MM.1S (cell line): ENCODE results near the gene FAM110D.
A peak's percentile ranks its signal among the peaks of the same experiment; 100 is the strongest.

Source experiments
- DNase-seq: peaks from one replicate; pipeline ENCODE4 v3.0.0-alpha.2; 2015
- H2AFZ ChIP-seq: fragments of 300-600 bp; sonication (generic); 2 replicates; pipeline ENCODE4 v1.6.0; 2016; ENCODE audit warnings: antibody characterized with exemption, low read length
- H3F3A ChIP-seq: fragments of 300-600 bp; sonication (generic); 2 replicates; pipeline ENCODE4 v1.6.1; 2016; ENCODE audit warnings: mild to moderate bottlenecking, antibody characterized with exemption, low read length, moderate library complexity, mixed read lengths; ENCODE audit not compliant: insufficient read depth
- H3K27ac ChIP-seq: fragments of 300-600 bp; sonication (generic); 2 replicates; pipeline ENCODE4 v1.5.1; 2016; ENCODE audit warnings: mild to moderate bottlenecking, low read length
- H3K27me3 ChIP-seq: fragments of 300-600 bp; sonication (generic); replicated peaks from 2 replicates; pipeline ENCODE4 v1.6.0; 2016; ENCODE audit warnings: low read length; ENCODE audit not compliant: insufficient read depth
- H3K36me3 ChIP-seq: fragments of 300-600 bp; sonication (generic); replicated peaks from 2 replicates; pipeline ENCODE4 v1.6.1; 2016; ENCODE audit warnings: mild to moderate bottlenecking, low read length, mixed read lengths; ENCODE audit not compliant: insufficient read depth
- H3K4me1 ChIP-seq: fragments of 300-600 bp; sonication (generic); 2 replicates; pipeline ENCODE4 v1.6.1; 2016; ENCODE audit warnings: low read length, mixed read lengths
- H3K4me2 ChIP-seq: fragments of 300-600 bp; sonication (generic); 2 replicates; pipeline ENCODE4 v1.6.0; 2016; ENCODE audit warnings: low read depth, low read length
- H3K4me3 ChIP-seq: fragments of 300-600 bp; sonication (generic); 2 replicates; pipeline ENCODE4 v1.5.1; 2016; ENCODE audit warnings: low read length, mixed read lengths
- H3K79me2 ChIP-seq: fragments of 300-600 bp; sonication (generic); 2 replicates; pipeline ENCODE4 v1.6.1; 2016; ENCODE audit warnings: mixed run types, low read length, mixed read lengths
- H3K9ac ChIP-seq: fragments of 300-600 bp; sonication (generic); 2 replicates; pipeline ENCODE4 v1.6.1; 2016; ENCODE audit warnings: low read length, mixed read lengths
- H3K9me2 ChIP-seq: fragments of 300-600 bp; sonication (generic); replicated peaks from 2 replicates; pipeline ENCODE4 v1.6.1; 2016; ENCODE audit warnings: mild to moderate bottlenecking, low read length, mixed read lengths; ENCODE audit not compliant: insufficient read depth
- H3K9me3 ChIP-seq: fragments of 300-600 bp; sonication (generic); replicated peaks from 2 replicates; pipeline ENCODE4 v1.6.1; 2016; ENCODE audit warnings: mild to moderate bottlenecking, low read length, mixed read lengths; ENCODE audit not compliant: insufficient read depth
- H4K20me1 ChIP-seq: fragments of 300-600 bp; sonication (generic); 2 replicates; pipeline ENCODE4 v1.6.1; 2016; ENCODE audit warnings: mild to moderate bottlenecking, low read length, moderate library complexity, mixed read lengths; ENCODE audit not compliant: insufficient read depth
- EZH2 ChIP-seq: fragments of 300-600 bp; sonication (generic); optimal IDR thresholded peaks from 2 replicates; pipeline ENCODE3; 2017; ENCODE audit warnings: low read depth, mild to moderate bottlenecking, antibody characterized with exemption, low read length, mixed read lengths
- EZH2phosphoT487 ChIP-seq: fragments of 300-600 bp; sonication (generic); IDR thresholded peaks from 2 replicates; pipeline ENCODE4 v1.6.1; 2018; ENCODE audit warnings: antibody characterized with exemption, low read length
- TF ChIP-seq, protein P1 (sequence below): fragments of 300-600 bp; sonication (generic); IDR thresholded peaks from 2 replicates; pipeline ENCODE4 v1.5.1; 2016; ENCODE audit warnings: antibody characterized with exemption, low read length, mixed read lengths

Gene FAM110D

DNA sequence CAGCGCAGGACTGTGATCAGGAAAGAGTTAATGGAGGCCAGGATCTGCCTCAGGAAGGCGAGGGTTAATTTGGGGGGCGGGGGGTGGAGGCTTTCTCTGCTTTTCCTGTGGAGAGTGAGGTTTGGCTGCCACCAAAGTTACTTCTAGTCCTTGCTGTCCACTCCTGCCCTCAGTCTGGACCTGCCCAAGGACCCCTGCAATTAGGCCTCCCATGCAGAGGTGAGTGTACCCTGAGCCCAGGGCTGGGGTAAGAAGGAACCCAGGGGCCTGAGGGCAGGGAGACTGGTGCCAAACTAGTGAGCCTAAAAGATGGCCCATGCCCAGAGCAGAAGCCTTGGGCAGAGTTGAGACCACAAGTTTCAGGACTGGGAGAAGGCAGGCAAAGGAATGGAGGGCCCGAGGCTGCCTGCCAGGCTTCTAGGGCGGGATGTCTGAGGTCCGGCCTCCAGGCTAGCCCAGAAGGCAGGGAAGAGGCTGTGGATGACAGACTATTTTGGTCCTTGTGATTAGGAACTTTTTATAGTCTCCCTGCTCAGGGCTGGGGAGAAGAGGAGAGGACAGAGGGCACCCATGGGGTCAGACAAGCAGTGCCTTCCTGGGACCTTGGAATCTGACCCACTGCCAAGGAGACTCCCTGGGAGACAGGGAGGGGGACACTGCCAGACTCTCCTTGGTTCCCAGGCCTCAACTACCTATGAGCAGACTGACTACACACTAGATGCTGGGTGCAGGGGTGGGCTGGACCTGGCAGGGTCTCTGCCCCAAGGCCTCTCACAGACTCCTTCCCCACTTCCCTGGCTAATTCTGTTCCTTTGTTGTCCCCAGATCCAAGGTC, at the start of gene FAM110D:
Gene FAM110D (plus strand): TSS at position 172 of the 835 bp plus-strand sequence. CDS start 2,213 bp downstream, outside the sequence.
- H3K4me1 ChIP-seq, result peaks cover 5% of the 10 kb centered on the region; the same call in 1 of the 2 replicates
- DNase-seq, result no peak
- H3K9ac ChIP-seq, result no peak within 1 kb of the TSS

DNA sequence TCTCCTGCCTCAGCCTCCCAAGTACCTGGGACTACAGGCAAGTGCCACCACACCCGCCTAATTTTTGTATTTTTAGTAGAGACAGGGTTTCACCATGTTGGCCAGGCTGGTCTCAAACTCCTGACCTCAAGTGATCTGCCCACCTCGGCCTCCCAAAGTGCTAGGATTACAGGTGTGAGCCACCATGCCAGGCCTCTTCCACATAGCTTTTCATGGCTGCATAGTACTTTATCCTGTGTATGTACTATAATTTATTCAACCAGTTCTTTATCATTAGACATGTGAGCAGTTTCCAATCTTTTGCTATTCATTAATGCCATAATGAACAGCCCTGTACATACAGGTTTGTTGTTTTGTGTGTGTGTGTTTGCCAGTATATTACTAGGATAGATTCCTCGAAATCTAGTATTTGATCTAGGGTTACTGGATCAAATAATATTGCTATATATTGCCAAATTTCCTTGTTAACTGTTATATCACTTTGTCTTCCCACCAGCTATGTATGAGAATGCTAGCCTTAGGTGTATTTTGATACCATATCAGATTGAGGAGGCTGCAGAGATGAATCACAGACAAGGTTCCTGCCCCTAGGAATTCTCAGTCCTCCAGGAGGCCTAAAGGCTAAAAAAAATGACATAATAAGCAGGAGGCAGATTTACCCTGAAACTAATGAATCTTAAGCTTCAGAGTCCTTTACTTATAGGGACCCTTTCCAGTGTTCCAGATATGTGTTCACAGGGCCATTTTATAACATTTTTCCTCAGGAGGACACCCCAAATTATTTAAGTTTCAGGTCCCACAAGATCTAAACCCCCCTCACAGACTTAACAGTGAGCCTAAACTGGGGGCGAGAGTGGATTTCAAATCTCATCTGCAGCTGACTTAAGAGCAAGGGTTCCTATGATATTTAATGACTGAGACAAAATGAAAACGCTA, 49.4 kb upstream of the FAM110D start:
- H3K79me2 ChIP-seq, result peaks cover 24% of the 10 kb centered on the region
- 0 out of 2 replicates have a peak, but pooled peaks cover 1% of the 10 kb centered on the region for H3K36me3 ChIP-seq
- DNase-seq, result no peak
- H3K4me3 ChIP-seq, result no peak overlapping the region
- no peaks in the 10 kb centered on the region for H3K27me3 ChIP-seq
- H4K20me1 ChIP-seq, result no peaks in the 10 kb centered on the region
- H3K9ac ChIP-seq, result no peak overlapping the region
- H2AFZ ChIP-seq, result no peak overlapping the region; the same call in 1 of the 2 replicates
- H3K27ac ChIP-seq, result no peak overlapping the region
- H3F3A ChIP-seq, result peaks cover 25% of the 10 kb centered on the region
- H3K4me2 ChIP-seq, result peak overlapping the region; percentile 91; the same call in 1 of the 2 replicates
- TF ChIP-seq EZH2 (no peak), EZH2phosphoT487 (no peak)
- TF ChIP-seq, protein P1, sequence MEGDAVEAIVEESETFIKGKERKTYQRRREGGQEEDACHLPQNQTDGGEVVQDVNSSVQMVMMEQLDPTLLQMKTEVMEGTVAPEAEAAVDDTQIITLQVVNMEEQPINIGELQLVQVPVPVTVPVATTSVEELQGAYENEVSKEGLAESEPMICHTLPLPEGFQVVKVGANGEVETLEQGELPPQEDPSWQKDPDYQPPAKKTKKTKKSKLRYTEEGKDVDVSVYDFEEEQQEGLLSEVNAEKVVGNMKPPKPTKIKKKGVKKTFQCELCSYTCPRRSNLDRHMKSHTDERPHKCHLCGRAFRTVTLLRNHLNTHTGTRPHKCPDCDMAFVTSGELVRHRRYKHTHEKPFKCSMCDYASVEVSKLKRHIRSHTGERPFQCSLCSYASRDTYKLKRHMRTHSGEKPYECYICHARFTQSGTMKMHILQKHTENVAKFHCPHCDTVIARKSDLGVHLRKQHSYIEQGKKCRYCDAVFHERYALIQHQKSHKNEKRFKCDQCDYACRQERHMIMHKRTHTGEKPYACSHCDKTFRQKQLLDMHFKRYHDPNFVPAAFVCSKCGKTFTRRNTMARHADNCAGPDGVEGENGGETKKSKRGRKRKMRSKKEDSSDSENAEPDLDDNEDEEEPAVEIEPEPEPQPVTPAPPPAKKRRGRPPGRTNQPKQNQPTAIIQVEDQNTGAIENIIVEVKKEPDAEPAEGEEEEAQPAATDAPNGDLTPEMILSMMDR, result no peak
- no peaks in the 10 kb centered on the region for H3K9me3 ChIP-seq
- H3K9me2 ChIP-seq, result no peaks in the 10 kb centered on the region
- H3K4me1 ChIP-seq, result peaks cover 20% of the 10 kb centered on the region

More for the DNA sequence above, at the start of gene FAM110D:
- no peak within 1 kb of the TSS for H2AFZ ChIP-seq
- H3K9me2 ChIP-seq, result no peaks in the 10 kb centered on the region
- no peaks in the 10 kb centered on the region for H3K9me3 ChIP-seq
- peaks cover 27% of the 10 kb centered on the region for H3K27me3 ChIP-seq
- no peak for TF ChIP-seq EZH2phosphoT487
- no peak for TF ChIP-seq EZH2
- TF ChIP-seq, protein P1, result no peak
- H3K27ac ChIP-seq, result no peak within 1 kb of the TSS
- H3F3A ChIP-seq, result no peaks in the 10 kb centered on the region
- no peaks in the 10 kb centered on the region for H3K36me3 ChIP-seq
- no peaks in the 10 kb centered on the region for H4K20me1 ChIP-seq
- H3K4me3 ChIP-seq, result no peak within 1 kb of the TSS
- no peaks in the 10 kb centered on the region for H3K79me2 ChIP-seq
- no peak within 1 kb of the TSS for H3K4me2 ChIP-seq

DNA sequence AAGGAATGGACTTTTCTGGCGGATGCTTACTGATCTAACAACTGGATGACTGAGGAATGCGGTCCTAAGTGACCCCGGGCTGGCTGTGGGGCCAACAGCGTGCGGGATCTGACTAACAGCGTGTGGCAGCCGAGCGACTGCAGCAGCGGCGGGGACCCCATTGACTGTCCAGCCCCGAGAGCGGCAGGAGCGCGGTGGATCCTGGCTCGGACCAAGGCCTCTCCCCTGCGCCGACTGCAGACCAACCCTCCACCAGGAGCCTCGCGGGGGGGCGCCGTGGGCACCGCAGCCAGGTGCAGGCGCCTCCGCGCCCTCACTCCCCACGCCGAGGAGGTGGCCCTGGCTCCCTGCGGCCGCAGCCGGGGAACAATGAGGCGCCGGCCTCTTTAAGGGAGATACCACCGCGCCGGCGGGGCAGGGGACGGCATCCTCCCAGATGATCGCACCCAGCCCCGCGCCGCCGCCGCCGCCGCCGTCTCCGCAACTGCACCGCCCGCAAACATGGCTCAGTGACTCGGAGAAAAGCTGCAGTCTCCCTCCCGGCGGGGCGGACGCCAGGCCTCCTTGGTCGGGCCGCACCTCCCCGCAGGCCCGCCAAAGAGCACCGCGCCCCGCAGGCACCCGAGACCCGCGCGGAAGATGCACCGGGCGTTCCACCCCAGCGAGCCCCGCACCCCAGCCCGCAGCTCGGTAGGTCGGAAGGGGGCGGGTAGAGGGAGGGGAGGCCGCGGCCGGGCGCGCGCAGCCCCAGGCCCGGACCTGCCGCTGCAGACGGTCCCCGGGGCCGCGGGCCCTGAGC, 47.9 kb upstream of the FAM110D start:
- H4K20me1 ChIP-seq, result no peaks in the 10 kb centered on the region
- peaks cover 5% of the 10 kb centered on the region; the same call in 1 of the 2 replicates for H3K36me3 ChIP-seq
- peaks cover 25% of the 10 kb centered on the region for H3K4me1 ChIP-seq
- no peaks in the 10 kb centered on the region for H3K9me3 ChIP-seq
- H3F3A ChIP-seq, result peaks cover 25% of the 10 kb centered on the region
- no peaks in the 10 kb centered on the region for H3K27me3 ChIP-seq
- peak overlapping the region; percentile 89 for H3K4me3 ChIP-seq
- peak; percentile 85 for DNase-seq
- peak overlapping the region; percentile 88 for H3K27ac ChIP-seq
- H3K9me2 ChIP-seq, result no peaks in the 10 kb centered on the region
- H3K79me2 ChIP-seq, result peaks cover 34% of the 10 kb centered on the region
- TF ChIP-seq, protein P1, result no peak
- TF ChIP-seq EZH2phosphoT487, result no peak
- no peak for TF ChIP-seq EZH2
- peak overlapping the region; percentile 92 for H2AFZ ChIP-seq
- H3K9ac ChIP-seq, result peak overlapping the region; percentile 97
- peak overlapping the region; percentile 91 for H3K4me2 ChIP-seq
